GM12878 (cell line): ENCODE data around the gene LDLRAD4. TPM values are rescaled to one million over a fixed set of nuclear protein-coding genes. Genes with fewer than 3 reads are reported as not detected.

Source experiments
- ATAC-seq: fragments of 200-7000 bp; cut with Tn5 transposase; 3 replicates; pipeline ENCODE4 v1.9.1; 2020; ENCODE audit warnings: mild to moderate bottlenecking, moderate library complexity
- BruUV-seq: library from RNA; stranded (reverse); fragments of 400-500 nt; replicated peaks from 2 replicates; lab custom pipeline; 2021; lab: Mats Ljungman, UMichigan
- CTCF ChIA-PET: fragments of 300-600 bp; sonication (Branson Sonifier 250); formaldehyde crosslinking; extraction: SDS; loops from one replicate; lab custom pipeline; 2021; ENCODE audit warnings: inconsistent platforms; lab: Yijun Ruan, JAX
- POLR2A ChIA-PET: fragments of 350-600 bp; formaldehyde crosslinking; extraction: SDS; loops from one replicate; lab custom pipeline; 2021; ENCODE audit warnings: inconsistent platforms; lab: Charles Lee
- RAD21 ChIA-PET: fragments of 300-600 bp; sonication (Branson Sonifier 250); formaldehyde crosslinking; loops from one replicate; lab custom pipeline; 2023; ENCODE audit warnings: antibody characterized with exemption; ENCODE audit not compliant: unreplicated experiment; lab: Charles Lee
- SMC1A ChIA-PET: fragments of 300-600 bp; sonication (Branson Sonifier 250); formaldehyde crosslinking; loops from one replicate; lab custom pipeline; 2023; ENCODE audit not compliant: unreplicated experiment, uncharacterized antibody; lab: Charles Lee
- DNase-seq: peaks from one replicate; pipeline ENCODE4 v3.0.0-alpha.2; 2011; ENCODE audit warnings: low read depth, low spot score
- FAIRE-seq: peaks from 3 replicates; lab custom pipeline; 2011; peaks lifted over from hg19 to GRCh38; lab: Jason Lieb, UNC
- H2AFZ ChIP-seq: 2 replicates; pipeline ENCODE4 v1.6.0; 2011; ENCODE audit warnings: low read depth, low read length, control low read depth; ENCODE audit not compliant: control insufficient read depth
- H3K27ac ChIP-seq: 2 replicates; pipeline ENCODE4 v1.5.1; 2011; ENCODE audit warnings: control low read depth; ENCODE audit not compliant: control insufficient read depth, insufficient read depth
- H3K27me3 ChIP-seq, 2 experiments: replicated peaks in 1 of 2; 2 replicates each; pipeline versions ENCODE4 v1.6.0 to v1.6.1; 2011; ENCODE audit warnings: low read length in 1 of 2; ENCODE audit not compliant: control insufficient read depth in 2 of 2, insufficient read depth in 2 of 2
- H3K36me3 ChIP-seq, 2 experiments: 2 replicates each; pipeline ENCODE4 v1.5.1; 2011; ENCODE audit warnings: low read length in 1 of 2; ENCODE audit not compliant: control insufficient read depth in 2 of 2, insufficient read depth in 2 of 2
- H3K4me1 ChIP-seq: 2 replicates; pipeline ENCODE4 v1.6.1; 2011; ENCODE audit warnings: mild to moderate bottlenecking, low read length, moderate library complexity, mixed read lengths; ENCODE audit not compliant: control insufficient read depth, insufficient read depth
- H3K4me2 ChIP-seq: 2 replicates; pipeline ENCODE4 v1.6.0; 2011; ENCODE audit warnings: control low read depth; ENCODE audit not compliant: control insufficient read depth, insufficient read depth
- H3K4me3 ChIP-seq: fragments of 200-600 bp; sonication (generic); 2 replicates; pipeline ENCODE4 v1.5.1; 2016
- H3K79me2 ChIP-seq: 2 replicates; pipeline ENCODE4 v1.6.0; 2011; ENCODE audit warnings: low read length; ENCODE audit not compliant: control insufficient read depth, insufficient read depth
- H3K9ac ChIP-seq: 2 replicates; pipeline ENCODE4 v1.8.0; 2011; ENCODE audit warnings: low read length, control low read depth, mixed read lengths; ENCODE audit not compliant: control insufficient read depth, insufficient read depth
- H3K9me3 ChIP-seq: replicated peaks from 3 replicates; pipeline ENCODE4 v1.5.1; 2011; ENCODE audit warnings: mild to moderate bottlenecking, low read length; ENCODE audit not compliant: control insufficient read depth, insufficient read depth
- H4K20me1 ChIP-seq: 2 replicates; pipeline ENCODE4 v1.6.0; 2011; ENCODE audit not compliant: control insufficient read depth, insufficient read depth
- CREM ChIP-seq: IDR thresholded peaks from 2 replicates; pipeline ENCODE4 v1.6.1; 2014; ENCODE audit warnings: antibody characterized with exemption, low read depth
- RCOR1 ChIP-seq: conservative IDR thresholded peaks from 2 replicates; pipeline ENCODE4 v1.6.1; 2012; ENCODE audit warnings: low read depth, low read length, improper control_type of control experiment
- WGBS: methylation state at CpG from one replicate; pipeline ENCODE4 v1.1.6; 2016; ENCODE audit warnings: low lambda C conversion rate; ENCODE audit not compliant: insufficient replicate concordance, insufficient coverage; ENCODE audit errors: missing lambda C conversion rate; 5-methylcytosine and 5-hydroxymethylcytosine counted together
- in situ Hi-C: fragments of 300-500 bp; cut with MboI; formaldehyde crosslinking; loops from 9 replicates; pipeline ENCODE4 v1.14.3; 2018; ENCODE audit warnings: mixed read lengths
- intact Hi-C: fragments of 100-400 bp; cut with micrococcal nuclease; formaldehyde crosslinking; loops from one replicate; pipeline ENCODE4 v1.14.2; 2022; ENCODE audit not compliant: unreplicated experiment
- polyA plus RNA-seq, 11 experiments: library from polyadenylated mRNA; depleted of rRNA in 4 of 11; unstranded in 6 of 11; stranded (reverse) in 5 of 11; fragments of >200 nt; fragmentation: Nextera tagmentation in 4 of 11; fragmentation: Illumina TruSeq in 1 of 11; extraction: Ambion mirVana in 4 of 11; extraction: Trizol in 1 of 11; gene quantifications; 1 replicate in 1 of 11; 2 replicates in 10 of 11; pipeline versions ENCODE4 v1.2.1 to v1.2.3, GENCODE V29; 2011 to 2016; ENCODE audit warnings: inconsistent platforms in 2 of 11, missing spikeins in 2 of 11, low read depth in 1 of 11
- total RNA-seq, 4 experiments: library from RNA; depleted of rRNA in 3 of 4; stranded (reverse); fragments of >200 nt in 3 of 4; fragmentation: Illumina TruSeq in 1 of 4; extraction: Trizol in 1 of 4; gene quantifications; 2 replicates each; pipeline versions ENCODE4 v1.2.1 to v1.2.3, GENCODE V29; 2013 to 2021
- TF ChIP-seq, protein P1 (sequence below): fragments of 450-650 bp; IDR thresholded peaks from 2 replicates; pipeline ENCODE4 v1.6.1; 2017; ENCODE audit warnings: mild to moderate bottlenecking, moderate library complexity
- TF ChIP-seq, protein P2 (sequence below): IDR thresholded peaks from 2 replicates; pipeline ENCODE4 v1.6.1; 2011; ENCODE audit warnings: low read depth, mild to moderate bottlenecking, low read length, moderate library complexity, borderline replicate concordance; ENCODE audit errors: extremely low read depth

LDLRAD4 gene
- total and polyA plus RNA-seq, 10 of the 15 experiments (the other 5 are each of a cell fraction or from before 2014, with no cell fraction given) = 2.7 to 16.8 (median 11.2) TPM

DNA sequence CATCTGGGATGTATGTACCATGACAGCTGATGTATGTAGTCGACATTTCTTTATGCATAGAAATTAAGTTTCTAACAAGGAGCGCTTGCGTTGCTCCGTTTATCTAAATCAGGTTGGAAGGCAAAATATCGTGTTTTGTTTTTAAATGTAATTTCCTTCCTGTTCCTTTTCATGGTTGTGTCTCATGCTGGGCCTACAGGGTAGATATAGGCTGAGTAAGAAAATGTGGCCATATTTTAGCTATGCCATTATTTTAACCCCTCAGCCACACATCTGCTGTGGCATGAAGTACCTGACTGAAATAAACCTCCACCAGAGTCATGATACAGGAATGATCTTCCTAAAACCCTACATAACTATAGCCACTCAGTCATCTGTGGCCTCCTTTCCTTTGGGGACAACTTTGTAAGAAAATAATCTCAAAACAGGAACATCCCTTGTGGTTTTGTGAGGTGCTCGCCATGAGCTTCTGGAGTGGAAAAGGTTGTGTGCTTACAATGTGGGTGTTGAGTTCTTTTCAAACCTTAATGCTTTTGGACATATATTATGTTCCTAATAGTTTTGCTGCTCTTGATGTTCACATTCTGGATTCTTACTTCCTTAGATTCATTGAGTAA, 293.5 kb downstream of the LDLRAD4 start:
- Histone ChIP-seq H2AFZ (no peak overlapping the region), H3K9me3 (no peaks in the 10 kb centered on the region), H3K9ac (no peak overlapping the region), H4K20me1 (no peaks in the 10 kb centered on the region), H3K4me3 (no peak overlapping the region), H3K79me2 (no peaks in the 10 kb centered on the region), H3K36me3 (no peaks in the 10 kb centered on the region), H3K27me3 (peaks cover 0 to 5% of the 10 kb centered on the region in 2 experiments; a peak in 1 of 4 replicates), H3K4me1 (no peaks in the 10 kb centered on the region), H3K27ac (no peak overlapping the region), H3K4me2 (no peak overlapping the region)
- ChIA-PET POLR2A (no interaction called here), SMC1A (interaction anchor here (0.9 kb wide), 1 partner anchor 10 kb away, joined by 3 read pairs; no protein-coding TSS in a partner anchor), RAD21 (no interaction called here), CTCF (interaction anchor here (1.1 kb wide), 1 partner anchor 332 kb away, joined by 3 read pairs; no protein-coding TSS in a partner anchor)
- in situ Hi-C loops (no loop called here), intact Hi-C loops (no loop called here)
- DNase-seq = no peak
- no TSS peak for BruUV-seq
- 75% methylated on average over 6 of the region's 6 CpGs for WGBS
- FAIRE-seq = no peak
- ATAC-seq = no peak
- TF ChIP-seq RCOR1 = no peak
- TF ChIP-seq, protein P1, sequence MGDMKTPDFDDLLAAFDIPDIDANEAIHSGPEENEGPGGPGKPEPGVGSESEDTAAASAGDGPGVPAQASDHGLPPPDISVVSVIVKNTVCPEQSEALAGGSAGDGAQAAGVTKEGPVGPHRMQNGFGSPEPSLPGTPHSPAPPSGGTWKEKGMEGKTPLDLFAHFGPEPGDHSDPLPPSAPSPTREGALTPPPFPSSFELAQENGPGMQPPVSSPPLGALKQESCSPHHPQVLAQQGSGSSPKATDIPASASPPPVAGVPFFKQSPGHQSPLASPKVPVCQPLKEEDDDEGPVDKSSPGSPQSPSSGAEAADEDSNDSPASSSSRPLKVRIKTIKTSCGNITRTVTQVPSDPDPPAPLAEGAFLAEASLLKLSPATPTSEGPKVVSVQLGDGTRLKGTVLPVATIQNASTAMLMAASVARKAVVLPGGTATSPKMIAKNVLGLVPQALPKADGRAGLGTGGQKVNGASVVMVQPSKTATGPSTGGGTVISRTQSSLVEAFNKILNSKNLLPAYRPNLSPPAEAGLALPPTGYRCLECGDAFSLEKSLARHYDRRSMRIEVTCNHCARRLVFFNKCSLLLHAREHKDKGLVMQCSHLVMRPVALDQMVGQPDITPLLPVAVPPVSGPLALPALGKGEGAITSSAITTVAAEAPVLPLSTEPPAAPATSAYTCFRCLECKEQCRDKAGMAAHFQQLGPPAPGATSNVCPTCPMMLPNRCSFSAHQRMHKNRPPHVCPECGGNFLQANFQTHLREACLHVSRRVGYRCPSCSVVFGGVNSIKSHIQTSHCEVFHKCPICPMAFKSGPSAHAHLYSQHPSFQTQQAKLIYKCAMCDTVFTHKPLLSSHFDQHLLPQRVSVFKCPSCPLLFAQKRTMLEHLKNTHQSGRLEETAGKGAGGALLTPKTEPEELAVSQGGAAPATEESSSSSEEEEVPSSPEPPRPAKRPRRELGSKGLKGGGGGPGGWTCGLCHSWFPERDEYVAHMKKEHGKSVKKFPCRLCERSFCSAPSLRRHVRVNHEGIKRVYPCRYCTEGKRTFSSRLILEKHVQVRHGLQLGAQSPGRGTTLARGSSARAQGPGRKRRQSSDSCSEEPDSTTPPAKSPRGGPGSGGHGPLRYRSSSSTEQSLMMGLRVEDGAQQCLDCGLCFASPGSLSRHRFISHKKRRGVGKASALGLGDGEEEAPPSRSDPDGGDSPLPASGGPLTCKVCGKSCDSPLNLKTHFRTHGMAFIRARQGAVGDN = no peak
- TF ChIP-seq CREM = no peak
- TF ChIP-seq, protein P2, sequence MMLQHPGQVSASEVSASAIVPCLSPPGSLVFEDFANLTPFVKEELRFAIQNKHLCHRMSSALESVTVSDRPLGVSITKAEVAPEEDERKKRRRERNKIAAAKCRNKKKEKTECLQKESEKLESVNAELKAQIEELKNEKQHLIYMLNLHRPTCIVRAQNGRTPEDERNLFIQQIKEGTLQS = no peak
